MM.1S (cell line): ENCODE results near the gene SCUBE1.

Source experiments
- DNase-seq: peaks from one replicate; pipeline ENCODE4 v3.0.0-alpha.2; 2015
- H2AFZ ChIP-seq: fragments of 300-600 bp; sonication (generic); 2 replicates; pipeline ENCODE4 v1.6.0; 2016; ENCODE audit warnings: antibody characterized with exemption, low read length
- H3F3A ChIP-seq: fragments of 300-600 bp; sonication (generic); 2 replicates; pipeline ENCODE4 v1.6.1; 2016; ENCODE audit warnings: mild to moderate bottlenecking, antibody characterized with exemption, low read length, moderate library complexity, mixed read lengths; ENCODE audit not compliant: insufficient read depth
- H3K27ac ChIP-seq: fragments of 300-600 bp; sonication (generic); 2 replicates; pipeline ENCODE4 v1.5.1; 2016; ENCODE audit warnings: mild to moderate bottlenecking, low read length
- H3K27me3 ChIP-seq: fragments of 300-600 bp; sonication (generic); replicated peaks from 2 replicates; pipeline ENCODE4 v1.6.0; 2016; ENCODE audit warnings: low read length; ENCODE audit not compliant: insufficient read depth
- H3K36me3 ChIP-seq: fragments of 300-600 bp; sonication (generic); replicated peaks from 2 replicates; pipeline ENCODE4 v1.6.1; 2016; ENCODE audit warnings: mild to moderate bottlenecking, low read length, mixed read lengths; ENCODE audit not compliant: insufficient read depth
- H3K4me1 ChIP-seq: fragments of 300-600 bp; sonication (generic); 2 replicates; pipeline ENCODE4 v1.6.1; 2016; ENCODE audit warnings: low read length, mixed read lengths
- H3K4me2 ChIP-seq: fragments of 300-600 bp; sonication (generic); 2 replicates; pipeline ENCODE4 v1.6.0; 2016; ENCODE audit warnings: low read depth, low read length
- H3K4me3 ChIP-seq: fragments of 300-600 bp; sonication (generic); 2 replicates; pipeline ENCODE4 v1.5.1; 2016; ENCODE audit warnings: low read length, mixed read lengths
- H3K79me2 ChIP-seq: fragments of 300-600 bp; sonication (generic); 2 replicates; pipeline ENCODE4 v1.6.1; 2016; ENCODE audit warnings: mixed run types, low read length, mixed read lengths
- H3K9ac ChIP-seq: fragments of 300-600 bp; sonication (generic); 2 replicates; pipeline ENCODE4 v1.6.1; 2016; ENCODE audit warnings: low read length, mixed read lengths
- H3K9me2 ChIP-seq: fragments of 300-600 bp; sonication (generic); replicated peaks from 2 replicates; pipeline ENCODE4 v1.6.1; 2016; ENCODE audit warnings: mild to moderate bottlenecking, low read length, mixed read lengths; ENCODE audit not compliant: insufficient read depth
- H3K9me3 ChIP-seq: fragments of 300-600 bp; sonication (generic); replicated peaks from 2 replicates; pipeline ENCODE4 v1.6.1; 2016; ENCODE audit warnings: mild to moderate bottlenecking, low read length, mixed read lengths; ENCODE audit not compliant: insufficient read depth
- H4K20me1 ChIP-seq: fragments of 300-600 bp; sonication (generic); 2 replicates; pipeline ENCODE4 v1.6.1; 2016; ENCODE audit warnings: mild to moderate bottlenecking, low read length, moderate library complexity, mixed read lengths; ENCODE audit not compliant: insufficient read depth
- CTCF ChIP-seq: fragments of 300-600 bp; sonication (generic); IDR thresholded peaks from 2 replicates; pipeline ENCODE4 v1.5.1; 2016; ENCODE audit warnings: antibody characterized with exemption, low read length, mixed read lengths
- EZH2 ChIP-seq: fragments of 300-600 bp; sonication (generic); optimal IDR thresholded peaks from 2 replicates; pipeline ENCODE3; 2017; ENCODE audit warnings: low read depth, mild to moderate bottlenecking, antibody characterized with exemption, low read length, mixed read lengths
- EZH2phosphoT487 ChIP-seq: fragments of 300-600 bp; sonication (generic); IDR thresholded peaks from 2 replicates; pipeline ENCODE4 v1.6.1; 2018; ENCODE audit warnings: antibody characterized with exemption, low read length

SCUBE1 gene

GRCh38 chr22:43210631-43211515 is 132.3 kb downstream of the SCUBE1 start:
- Histone ChIP-seq H2AFZ (no peak overlapping the region), H3K79me2 (no peaks in the 10 kb centered on the region), H3F3A (no peaks in the 10 kb centered on the region), H3K9me3 (no peaks in the 10 kb centered on the region), H3K27ac (no peak overlapping the region), H3K9me2 (no peaks in the 10 kb centered on the region), H3K27me3 (peaks cover 97% of the 10 kb centered on the region), H4K20me1 (no peaks in the 10 kb centered on the region), H3K4me1 (no peaks in the 10 kb centered on the region), H3K36me3 (no peaks in the 10 kb centered on the region), H3K4me2 (no peak overlapping the region), H3K9ac (no peak overlapping the region), H3K4me3 (no peak overlapping the region)
- DNase-seq = no peak
- TF ChIP-seq CTCF = no peak
- no peak for TF ChIP-seq EZH2phosphoT487
- TF ChIP-seq EZH2 = no peak

- H3F3A ChIP-seq = no peaks in the 10 kb centered on the region
- no peaks in the 10 kb centered on the region for H3K36me3 ChIP-seq
- no peak for DNase-seq
- H3K27me3 ChIP-seq = peaks cover 91% of the 10 kb centered on the region
- H3K4me2 ChIP-seq = no peak overlapping the region
- H3K9me3 ChIP-seq = no peaks in the 10 kb centered on the region
- no peak overlapping the region for H3K27ac ChIP-seq
- no peak overlapping the region for H2AFZ ChIP-seq
- TF ChIP-seq EZH2phosphoT487 (no peak), EZH2 (no peak), CTCF (no peak)
- no peaks in the 10 kb centered on the region for H4K20me1 ChIP-seq
- H3K4me1 ChIP-seq = no peaks in the 10 kb centered on the region
- H3K4me3 ChIP-seq = no peak overlapping the region
- H3K79me2 ChIP-seq = no peaks in the 10 kb centered on the region
- H3K9me2 ChIP-seq = no peaks in the 10 kb centered on the region
- no peak overlapping the region for H3K9ac ChIP-seq
Observed at GRCh38 chr22:43209971-43210370, 133.2 kb downstream of the SCUBE1 start.

- Histone ChIP-seq H3K9ac (no peak overlapping the region), H3K36me3 (no peaks in the 10 kb centered on the region), H3K4me1 (no peaks in the 10 kb centered on the region), H3F3A (no peaks in the 10 kb centered on the region), H3K27me3 (peaks cover 88% of the 10 kb centered on the region), H3K79me2 (no peaks in the 10 kb centered on the region), H3K9me2 (no peaks in the 10 kb centered on the region), H4K20me1 (no peaks in the 10 kb centered on the region), H3K27ac (no peak overlapping the region), H3K4me2 (no peak overlapping the region), H3K4me3 (no peak overlapping the region), H3K9me3 (no peaks in the 10 kb centered on the region), H2AFZ (no peak overlapping the region)
- TF ChIP-seq CTCF (no peak), EZH2 (no peak), EZH2phosphoT487 (no peak)
- no peak for DNase-seq
Observed at GRCh38 chr22:43209523-43209890, 133.7 kb downstream of the SCUBE1 start.
